NCI-H748 (cell line): Measurements from ENCODE around the gene MRRF.
"Not testable (repeated sequence)": the region's sequence is repeated elsewhere in the genome, so short reads cannot be mapped to it uniquely, and the experiment has no call there.

Experiments used
- DNase-seq: peaks from one replicate; lab custom pipeline; 2025; ENCODE audit not compliant: unreplicated experiment; lab: John Stamatoyannopoulos, UW

The MRRF gene

DNA sequence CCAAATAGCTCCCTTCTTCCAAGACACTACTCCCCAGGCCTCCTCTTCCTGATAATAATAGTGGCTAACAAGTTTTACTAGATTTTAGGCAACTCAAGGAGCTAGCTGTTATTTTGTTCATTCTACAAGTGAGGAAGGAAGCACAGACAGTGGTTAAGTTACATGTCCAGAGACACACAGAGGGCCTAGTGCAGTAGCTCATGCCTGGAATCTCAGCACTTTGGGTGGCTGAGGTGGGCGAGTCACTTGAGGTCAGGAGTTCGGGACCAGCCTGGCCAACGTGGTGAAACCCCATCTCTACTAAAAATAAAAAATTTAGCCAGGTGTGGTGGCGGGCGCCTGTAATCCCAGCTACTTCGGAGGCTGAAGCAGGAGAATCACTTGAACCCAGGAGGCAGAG lies 65.8 kb downstream of the MRRF start:
- DNase-seq = not testable (repeated sequence)

DNA sequence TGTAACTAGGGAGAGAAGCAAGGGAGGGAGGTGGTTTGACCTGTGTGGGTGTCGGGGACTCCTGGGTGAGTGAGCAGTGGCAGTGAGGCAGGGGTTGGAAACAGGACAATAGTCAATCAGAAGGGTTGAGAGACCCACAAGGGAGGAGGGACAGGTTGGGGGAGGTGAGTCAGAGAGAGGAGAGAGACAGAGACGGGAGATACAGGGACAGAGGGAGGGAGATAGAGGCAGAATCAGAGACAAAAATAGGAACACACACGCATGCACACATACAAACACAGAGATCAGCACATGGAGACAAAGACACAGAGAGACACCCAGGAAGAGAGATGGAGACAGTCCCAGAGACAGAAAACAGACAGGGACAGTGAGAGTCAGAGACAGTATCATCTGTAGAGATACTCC lies 66.8 kb downstream of the MRRF start:
- no peak for DNase-seq

DNA sequence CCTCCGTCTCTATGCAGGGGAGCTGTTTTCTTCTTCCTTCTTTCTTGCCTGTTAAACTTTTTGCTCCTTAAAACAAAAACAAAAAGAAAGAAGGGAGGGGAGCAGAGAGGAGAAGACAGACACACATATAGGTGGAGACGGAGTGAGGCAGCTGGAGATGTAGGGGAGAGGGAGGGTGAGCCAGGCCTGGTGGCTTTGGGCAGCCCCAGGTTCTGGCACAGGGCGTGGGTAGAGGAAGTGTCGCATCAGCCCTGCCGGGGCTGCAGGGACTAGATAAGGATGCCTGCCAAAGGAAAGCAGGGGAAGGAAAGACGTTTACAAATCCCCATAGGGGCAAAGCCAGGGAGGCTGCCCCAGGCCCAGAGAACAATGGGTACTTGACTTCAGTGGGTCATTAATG lies 67.4 kb downstream of the MRRF start:
- no peak for DNase-seq

DNA sequence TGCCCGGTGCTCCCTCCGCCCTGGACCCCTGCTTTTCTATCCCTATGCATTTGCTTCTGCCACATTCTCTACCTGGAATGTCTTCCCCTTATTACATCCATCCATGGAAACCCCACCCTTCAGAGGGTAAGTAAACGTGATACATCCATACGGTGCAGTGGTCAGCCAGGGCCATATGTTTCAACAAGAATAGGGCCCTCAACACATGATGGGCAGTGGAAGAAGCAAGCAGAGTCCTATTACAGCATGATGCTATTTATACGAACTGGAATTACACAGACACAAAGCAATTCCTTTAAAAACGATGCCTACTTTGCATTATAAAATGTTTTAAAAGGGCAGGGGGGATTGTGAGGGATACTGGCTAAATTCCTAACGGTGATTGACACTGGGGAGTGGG lies 68.0 kb downstream of the MRRF start:
- no peak for DNase-seq

DNA sequence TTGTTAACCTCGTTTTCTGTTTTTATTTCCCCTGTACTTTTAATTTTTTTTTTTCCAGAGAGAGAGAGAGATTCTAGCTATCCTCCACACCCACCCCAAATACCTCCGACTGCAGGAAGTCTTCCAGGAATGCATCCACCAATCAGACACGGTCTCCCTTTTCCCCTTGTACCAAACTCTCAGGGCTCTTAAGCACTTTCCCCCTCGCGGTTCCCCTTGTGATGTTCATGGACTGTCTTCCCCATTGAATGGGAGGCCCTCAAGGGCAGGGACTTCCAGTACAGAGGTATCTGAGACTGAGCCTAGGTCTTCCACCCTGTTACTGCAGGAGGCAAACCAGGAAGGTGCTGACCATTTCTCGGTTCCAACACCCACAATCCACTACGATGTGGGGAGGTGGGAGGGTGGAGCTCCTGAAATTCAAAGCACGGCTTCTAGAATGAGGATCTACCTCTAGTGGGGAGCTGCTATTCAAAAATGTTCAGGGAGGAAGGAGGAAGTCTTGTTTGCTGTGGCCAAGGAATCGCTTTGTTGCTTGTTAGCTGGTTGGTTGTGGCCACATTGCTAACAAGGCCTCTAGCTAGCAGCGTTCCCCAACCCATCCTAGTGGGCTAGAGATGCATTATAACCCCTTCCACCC lies 68.6 kb downstream of the MRRF start:
- no peak for DNase-seq

DNA sequence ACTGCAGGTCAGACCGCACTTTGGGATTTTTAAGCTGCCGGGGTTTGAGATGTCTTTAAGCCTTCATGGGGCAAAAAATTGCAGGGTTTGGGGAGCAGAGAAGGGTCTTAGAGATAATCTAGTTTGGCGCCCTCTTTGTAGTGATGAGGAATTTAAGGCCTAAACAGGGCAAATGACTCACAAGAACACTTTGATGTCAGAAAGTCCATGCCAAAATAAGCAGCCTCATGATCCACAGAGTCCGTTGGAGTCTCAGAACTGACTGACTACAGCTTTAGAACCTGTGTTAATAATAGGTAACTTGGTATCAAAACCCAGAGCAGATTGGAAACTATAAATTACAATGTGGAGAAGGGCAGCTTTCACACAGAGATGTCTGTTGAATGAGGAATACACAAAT lies 70.2 kb downstream of the MRRF start:
- DNase-seq = no peak

DNA sequence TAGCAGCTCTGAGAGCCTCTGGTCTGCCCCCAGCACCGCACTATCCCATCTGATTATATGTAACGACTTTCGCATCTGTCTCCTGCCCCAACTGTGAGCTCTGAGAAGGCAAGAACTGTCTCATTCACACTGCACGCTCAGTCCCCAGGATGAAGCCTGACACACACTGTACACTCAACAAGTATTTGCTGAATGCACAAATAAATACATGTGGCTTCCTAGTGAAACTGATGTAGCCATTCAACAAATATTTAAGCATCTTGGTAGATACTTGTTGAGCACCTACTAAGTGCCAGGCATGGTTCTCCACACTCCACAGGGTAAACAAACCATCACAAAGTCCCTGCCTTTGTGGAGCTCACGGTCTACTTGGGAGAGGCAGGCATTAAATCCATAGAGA lies 71.5 kb downstream of the MRRF start:
- no peak for DNase-seq

DNA sequence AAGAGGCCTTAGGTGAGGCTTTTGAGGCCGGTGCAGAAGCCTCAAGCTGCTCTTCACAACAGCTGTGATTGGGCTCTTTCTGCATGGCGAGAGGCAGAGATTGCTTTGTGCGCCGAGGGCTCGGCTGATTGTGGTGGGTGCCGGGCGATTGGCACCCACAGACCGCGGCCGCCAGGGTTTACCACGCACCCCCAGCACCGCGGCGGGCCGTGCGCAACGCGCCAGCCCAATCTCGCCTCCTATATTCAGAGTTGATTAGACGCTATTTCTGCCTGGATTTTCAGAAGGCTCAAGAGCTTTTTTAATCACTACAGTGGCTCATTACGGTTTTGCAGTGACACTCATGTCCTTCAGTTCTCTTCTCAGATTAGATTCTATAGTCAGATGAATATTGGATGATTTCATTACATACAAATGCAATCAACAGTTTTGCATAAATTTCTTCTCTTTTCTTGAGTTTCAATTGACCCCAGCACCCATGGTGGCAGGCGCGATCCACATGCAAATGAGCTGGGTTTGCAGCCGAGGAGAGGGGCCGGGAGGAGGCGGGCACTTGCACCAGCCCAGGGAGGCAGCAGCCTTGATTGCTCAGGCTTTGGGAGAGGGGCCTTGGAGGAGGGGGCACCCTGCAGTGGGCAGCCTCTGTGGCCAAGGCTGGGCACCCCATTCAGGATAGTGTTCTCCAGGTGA lies 72.3 kb downstream of the MRRF start:
- no peak for DNase-seq

DNA sequence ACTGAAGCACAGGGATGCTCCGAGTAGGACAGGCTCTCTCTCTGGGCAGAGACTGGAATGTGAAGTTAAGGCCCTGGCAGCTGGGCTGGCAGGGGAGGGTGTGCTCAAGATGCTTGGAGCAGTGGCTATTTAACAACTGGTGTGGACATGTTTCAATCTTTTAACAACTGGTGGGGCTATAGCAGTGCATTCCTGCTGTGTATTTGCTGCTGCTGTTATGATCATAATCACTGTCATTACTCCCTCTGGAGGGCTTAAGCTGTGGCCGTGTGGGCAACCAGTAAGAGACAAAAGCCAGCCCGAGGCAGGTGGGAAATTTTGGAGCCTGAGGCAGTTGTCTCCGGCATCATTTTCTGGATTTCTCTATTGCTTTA lies 72.9 kb downstream of the MRRF start:
- no peak for DNase-seq

DNA sequence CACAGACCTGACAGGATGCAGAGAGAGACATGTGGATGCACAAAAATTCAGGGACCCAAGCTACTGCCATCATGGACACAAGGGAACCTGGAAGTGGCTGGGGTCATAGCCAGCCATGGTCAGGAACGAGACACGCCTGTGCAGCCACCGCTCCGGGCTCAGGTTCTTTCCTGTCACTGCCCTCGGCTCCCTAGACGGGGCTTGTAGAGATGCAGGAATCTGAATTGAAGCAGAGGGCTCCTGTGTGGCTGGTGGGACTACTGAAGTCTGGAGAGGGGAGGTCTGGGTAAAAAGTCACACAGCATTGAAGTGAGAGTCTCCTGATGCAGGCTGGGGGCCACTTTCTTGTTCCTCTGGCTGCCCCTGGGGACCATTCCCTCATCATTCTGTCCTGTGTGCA lies 73.9 kb downstream of the MRRF start:
- DNase-seq = no peak

DNA sequence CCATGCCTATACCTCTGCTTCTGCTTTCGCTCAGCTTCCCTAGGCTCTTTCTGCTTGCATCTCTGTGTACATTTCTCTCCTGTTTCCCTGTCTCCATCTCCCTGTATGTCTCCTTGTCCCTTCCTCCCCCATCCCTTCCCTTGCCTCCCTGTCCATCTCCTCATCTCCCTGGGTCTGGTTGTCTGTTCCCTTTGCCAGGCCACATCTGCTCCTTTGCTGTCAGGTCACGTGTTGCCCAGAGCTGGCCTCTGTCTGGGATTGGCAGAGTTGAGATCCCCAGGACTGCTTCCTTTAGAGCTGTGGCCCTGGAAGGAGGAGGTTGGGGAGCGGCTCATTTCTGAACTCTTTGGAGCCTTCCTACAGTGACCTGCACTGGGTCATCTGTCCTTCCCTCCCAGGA lies 74.3 kb downstream of the MRRF start:
- DNase-seq = no peak

DNA sequence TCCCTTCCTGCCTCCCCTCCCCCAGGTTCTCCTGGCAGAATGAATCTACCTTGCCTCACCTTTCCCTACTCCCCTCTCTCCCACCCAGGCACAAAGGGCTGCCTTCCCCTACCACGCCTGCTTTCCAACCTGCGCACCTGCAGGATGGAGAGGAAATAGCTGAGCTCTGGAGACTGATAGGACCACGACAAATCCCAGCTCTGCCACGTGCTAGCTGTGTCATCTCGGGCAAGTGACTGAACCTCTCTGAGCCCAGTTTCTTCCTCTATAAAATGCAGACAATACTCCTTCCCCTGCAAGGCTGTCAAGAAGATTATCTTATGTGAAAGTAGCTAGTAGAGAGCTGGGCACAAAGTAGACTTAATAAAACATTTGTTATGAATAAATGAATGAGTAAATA lies 74.9 kb downstream of the MRRF start:
- DNase-seq = no peak

DNA sequence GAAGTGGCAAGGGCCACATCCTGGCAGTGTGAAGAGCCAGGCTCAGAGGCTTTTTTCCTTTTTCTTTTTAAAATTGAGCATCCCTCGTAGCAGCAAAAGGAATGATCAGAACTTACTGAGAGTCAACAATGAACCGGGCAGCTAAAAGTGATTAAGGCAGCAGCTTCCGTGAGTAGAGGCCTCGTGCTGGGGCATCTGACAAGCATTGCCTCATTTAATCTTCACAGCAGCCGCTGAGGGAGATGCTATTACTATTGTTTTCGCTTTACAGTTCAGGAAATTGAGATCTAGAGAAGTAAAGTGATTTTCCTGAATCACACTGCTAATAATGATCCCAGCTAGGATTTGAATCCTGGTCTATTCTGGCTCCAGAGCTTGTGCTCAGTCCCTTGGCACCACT lies 75.5 kb downstream of the MRRF start:
- no peak for DNase-seq

DNA sequence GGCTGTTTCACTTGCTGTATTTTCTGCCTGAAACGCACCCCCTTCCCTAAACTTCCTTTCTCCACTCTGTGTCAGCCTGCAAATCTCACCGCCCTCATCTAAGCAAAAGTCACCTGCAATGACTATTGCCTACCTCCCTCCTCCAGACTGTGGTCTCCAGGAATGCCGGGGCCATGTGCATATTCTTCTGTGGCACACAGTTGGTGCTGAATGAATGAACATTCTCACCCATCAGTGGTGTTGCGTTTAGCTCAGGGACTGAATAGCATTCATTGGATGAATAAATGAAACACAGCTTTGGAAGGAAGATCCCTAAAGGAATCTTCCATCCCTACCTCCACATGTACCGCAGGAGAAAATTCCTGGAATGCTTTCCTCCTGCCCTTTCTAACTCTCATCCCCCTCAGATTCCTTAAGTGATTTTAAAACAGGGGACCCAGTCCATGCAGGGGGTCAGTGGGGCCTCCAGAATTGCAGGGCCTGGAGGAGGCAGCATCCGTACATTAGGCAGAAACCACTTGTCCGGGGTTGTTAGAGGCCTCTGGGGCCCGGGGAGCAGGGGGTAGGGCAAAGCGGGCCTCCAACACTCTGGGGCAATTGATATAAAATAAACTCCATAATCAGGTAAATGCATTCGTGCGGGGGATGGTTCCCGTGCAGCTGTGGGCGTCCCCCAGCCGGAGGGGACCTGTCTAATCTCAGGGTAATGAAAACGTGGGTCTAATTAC lies 77.8 kb downstream of the MRRF start:
- DNase-seq = no peak

DNA sequence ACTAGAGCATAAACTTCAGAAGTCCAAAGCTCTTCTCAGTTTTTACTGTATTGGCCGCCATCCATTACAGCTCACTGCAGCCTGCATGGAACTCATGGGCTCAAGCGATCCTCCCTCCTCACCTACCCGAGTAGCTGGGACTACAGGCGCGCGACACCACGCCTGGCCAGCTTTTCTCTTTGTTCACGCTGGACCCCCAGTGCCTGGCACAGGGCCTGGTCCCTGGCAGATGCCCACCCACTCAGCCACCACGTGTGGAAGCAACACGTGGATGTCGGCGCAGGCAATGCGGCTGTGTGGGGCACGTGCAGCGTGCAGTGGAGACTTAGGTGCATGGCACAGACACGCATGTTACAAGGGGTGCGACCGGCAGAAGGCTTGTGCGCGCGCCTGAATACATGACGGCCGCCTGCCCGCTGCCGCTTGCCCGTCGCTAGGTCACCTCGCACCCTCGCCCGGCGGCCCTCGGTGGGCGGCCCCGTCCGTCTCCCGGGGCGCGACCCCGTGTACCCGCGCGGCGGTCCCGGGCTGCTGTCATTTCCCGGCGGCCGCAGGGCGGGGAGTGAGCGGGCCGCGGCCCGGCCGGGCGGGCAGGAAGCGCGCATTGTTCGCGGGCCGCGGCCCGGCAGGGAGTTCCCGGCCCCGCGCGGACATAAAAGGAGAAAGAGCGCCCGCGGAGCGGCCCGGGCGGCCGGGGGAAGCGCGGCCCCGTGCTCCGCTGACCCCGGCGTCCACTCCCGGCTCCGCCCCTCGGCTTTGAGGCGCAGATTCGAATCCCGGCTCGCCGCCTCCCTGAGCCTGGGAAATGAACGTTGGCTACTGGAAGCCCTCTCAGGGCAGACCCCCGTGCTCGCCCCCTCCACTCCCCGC lies 82.0 kb downstream of the MRRF start:
- peak; percentile 68 for DNase-seq

DNA sequence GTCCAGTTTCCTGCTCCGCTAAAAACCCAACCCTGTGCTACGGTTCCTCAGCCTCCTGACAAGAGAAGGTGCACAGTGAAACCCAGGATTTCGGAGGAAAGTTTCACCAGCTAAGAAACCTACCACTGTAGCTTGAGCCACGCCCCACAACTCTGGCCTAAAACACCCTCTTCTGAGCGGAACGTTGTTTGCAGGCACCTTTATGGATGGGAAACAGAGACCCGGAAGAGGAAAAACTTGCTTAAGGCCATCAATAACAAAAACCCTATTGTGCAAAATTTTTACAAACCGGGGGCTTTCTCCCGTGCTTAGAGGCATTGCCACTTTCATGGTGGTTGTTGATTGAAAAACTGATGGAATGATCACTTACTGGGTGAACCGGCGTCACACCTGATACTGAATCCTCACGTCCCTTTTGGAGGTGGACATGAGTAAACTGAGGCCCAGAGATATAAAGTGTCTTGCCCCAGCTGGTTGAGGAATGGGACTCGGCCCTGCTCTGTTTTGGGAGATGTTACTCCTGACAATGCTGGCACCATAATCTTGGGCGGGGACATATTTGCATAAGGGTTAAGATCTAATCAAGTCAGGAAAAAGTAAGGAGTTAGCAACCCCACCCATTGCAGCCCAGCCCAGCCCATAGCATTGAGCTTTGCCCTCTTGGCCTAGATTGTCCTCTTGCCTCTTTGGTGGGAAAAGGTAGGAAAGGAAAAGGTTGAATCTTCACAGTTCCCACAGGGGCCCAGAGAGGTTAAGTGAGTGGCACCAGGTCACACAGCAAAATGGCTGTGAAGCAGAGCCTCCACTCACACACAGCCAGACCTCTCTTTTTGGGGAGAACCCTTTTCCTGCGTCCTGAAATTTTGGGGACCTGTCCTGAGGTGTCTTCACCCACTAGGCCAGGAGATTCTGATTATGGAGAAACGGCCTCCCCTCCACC lies 82.9 kb downstream of the MRRF start:
- peak; percentile 55 for DNase-seq

DNA sequence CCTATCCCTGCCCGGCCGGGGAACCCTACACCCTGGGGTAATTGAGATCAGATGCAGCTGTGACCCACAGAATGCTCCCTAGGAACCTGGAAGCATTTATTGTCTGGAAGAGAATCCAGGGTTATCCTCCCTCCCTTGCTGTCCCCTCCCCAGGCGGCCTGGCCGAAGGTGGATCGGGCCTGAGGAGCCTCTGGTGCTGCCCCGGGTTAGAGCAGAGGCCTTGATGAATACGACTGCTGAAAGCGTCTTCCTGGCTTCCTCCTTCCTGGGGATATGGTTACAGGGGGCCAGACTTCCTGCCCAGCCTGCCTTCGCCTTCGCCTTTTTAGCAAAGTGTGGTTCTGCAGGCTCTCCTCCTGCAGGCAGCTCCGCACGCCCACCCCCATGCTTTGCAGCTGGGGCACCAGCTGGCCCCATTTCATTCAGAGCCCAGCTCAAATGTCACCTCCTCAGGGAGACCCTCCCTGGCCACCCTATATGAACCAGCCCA lies 83.7 kb downstream of the MRRF start:
- no peak for DNase-seq

DNA sequence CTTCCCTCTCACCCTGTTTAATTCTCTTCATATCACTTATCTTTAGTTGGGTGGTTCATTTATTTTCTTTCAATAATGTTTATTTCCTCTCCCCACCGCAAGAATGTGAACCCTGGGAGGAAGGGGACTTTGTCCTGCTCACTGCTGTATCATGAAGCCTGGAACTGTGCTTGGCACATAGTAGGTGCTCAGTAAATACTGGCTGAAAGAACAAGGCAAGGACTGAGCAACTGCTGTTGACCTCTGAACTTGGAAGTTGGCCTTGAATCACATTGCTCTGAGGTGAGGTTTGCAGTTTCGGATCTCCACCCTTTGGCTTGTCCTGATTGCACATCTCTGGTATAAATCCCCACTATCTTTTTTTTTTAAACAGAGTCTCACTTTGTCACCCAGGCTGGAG lies 84.1 kb downstream of the MRRF start:
- no peak for DNase-seq

DNA sequence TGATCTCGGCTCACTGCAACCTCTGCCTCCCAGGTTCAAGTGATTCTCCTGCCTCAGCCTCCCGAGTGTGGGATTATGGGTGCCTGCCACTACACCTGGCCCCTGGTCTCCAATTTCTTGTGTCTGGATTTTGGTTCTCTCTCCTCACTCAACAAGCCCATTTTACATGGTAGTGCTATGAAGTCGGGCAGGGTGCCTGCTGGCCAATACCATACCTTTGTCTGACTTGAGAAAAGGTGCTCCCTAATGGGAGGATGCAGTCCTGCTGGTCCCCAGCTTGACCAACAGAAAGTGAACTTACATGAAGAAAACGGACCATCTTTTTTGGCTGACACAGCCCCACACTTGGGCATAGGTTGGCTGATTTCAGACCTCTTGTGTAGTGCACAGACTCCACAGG lies 84.5 kb downstream of the MRRF start:
- DNase-seq = no peak
